HG03045 (cell line): ENCODE data around the gene GLIPR1L2.
A peak's percentile ranks its signal among the peaks of the same experiment; 100 is the strongest.
"Not testable (repeated sequence)": the region's sequence is repeated elsewhere in the genome, so short reads cannot be mapped to it uniquely, and the experiment has no call there.

Source experiments
- ATAC-seq: cut with Tn5 transposase; IDR thresholded peaks from one replicate; pipeline ENCODE4 v1.9.1; 2021; ENCODE audit warnings: mild to moderate bottlenecking, moderate library complexity; ENCODE audit not compliant: unreplicated experiment

The GLIPR1L2 gene

DNA sequence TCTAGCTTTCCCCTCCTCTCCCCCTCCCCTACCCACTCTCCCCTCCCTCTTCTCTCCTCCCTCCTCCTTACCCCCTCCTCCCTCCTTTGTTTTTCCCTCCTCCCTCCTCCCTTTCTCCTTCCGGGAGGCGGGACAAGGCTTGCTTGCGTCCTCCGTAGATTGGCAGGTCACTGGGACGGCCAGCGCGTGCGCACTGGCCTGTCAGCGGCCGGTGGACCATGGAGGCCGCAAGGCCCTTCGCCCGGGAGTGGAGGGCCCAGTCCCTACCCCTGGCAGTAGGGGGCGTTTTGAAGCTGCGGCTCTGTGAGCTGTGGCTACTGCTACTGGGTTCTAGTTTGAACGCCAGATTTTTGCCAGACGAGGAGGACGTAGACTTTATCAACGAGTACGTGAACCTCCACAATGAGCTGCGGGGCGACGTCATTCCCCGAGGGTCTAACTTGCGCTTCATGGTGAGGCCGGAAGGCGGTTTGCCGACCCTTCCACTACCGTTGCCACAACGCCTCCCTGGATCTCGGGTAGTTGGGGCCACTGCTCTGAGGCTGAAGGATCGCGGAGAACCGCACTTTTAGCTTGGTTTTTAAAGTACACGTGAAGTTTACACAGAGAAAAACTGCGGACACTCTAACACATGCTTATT lies at the start of gene GLIPR1L2:
Gene GLIPR1L2 (plus strand): TSS at position 191 of the 640 bp plus-strand sequence. CDS start 28 bp downstream, at position 219.
- ATAC-seq, result peak; percentile 99

DNA sequence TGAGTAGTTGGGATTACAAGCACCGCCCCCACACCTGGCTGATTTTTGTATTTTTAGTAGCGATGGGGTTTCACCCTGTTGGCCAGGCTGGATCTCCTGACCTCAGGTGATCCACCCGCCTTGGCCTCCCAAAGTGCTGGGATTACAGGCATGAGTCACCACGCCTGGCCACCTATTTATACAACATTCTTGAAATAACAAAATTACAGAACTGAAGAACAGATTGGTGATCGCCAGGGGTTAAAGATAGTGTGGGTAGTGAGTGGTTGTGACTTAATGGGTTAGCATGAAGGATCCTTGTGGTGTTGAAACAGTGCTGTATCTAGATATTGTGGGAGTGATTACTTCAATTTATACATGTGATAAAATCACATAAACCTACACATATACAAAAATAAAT lies 49.0 kb upstream of the GLIPR1L2 start:
- no peak for ATAC-seq

DNA sequence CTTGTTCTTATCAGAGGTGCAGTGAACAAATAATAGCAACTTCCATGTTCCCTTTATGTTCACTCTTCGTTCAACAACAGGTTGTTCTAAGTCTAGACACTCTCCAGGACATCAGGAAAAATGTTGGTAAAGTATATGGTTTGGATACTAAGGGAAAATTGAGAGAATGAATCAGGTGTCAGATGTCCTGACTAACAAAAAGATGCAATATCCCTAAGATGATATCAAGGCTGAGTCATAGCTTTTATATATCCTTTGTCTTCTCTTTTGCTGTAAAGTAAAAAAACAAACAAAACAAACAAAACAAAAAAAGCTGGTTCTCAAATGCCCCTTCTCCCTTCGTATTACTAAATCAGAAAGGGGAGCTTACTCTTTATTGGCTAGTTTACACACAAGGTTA lies 45.4 kb upstream of the GLIPR1L2 start:
- no peak for ATAC-seq

DNA sequence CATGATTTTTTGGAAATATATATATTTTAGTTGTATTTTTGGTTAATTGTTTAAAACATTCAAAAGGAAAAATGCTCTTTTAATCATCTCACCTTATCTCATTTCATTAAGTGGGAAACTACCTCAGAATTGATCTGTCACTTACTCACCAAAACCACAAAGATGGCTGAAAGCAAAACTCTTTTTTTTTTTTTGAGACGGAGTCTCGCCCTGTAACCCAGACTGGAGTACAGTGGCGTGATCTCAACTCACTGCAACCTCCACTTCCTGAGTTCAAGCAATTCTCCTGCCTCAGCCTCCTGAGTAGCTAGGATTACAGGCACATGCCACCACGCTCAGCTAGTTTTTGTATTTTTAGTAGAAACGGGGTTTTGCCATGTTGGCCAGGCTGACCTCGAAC lies 44.7 kb upstream of the GLIPR1L2 start:
- not testable (repeated sequence) for ATAC-seq

DNA sequence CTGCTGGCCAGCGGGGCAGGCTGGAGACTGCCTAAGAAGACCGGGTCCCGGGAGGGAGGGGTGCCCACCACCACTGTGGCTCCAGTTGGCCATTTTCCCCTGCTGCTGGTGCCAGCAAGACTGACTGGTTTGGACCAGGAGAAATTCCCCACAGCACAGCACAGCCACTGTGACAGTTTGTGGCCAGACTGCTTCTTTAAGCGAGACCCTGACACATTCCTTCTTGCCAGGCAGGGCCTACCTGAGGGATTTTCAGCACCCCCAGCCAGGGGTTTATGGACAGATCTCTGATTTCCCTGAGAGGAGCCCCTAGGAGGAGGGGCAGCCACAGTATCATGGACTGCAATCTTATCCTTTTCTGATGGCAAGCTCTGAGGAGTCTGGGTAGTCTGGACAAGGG lies 40.9 kb upstream of the GLIPR1L2 start:
- no peak for ATAC-seq

DNA sequence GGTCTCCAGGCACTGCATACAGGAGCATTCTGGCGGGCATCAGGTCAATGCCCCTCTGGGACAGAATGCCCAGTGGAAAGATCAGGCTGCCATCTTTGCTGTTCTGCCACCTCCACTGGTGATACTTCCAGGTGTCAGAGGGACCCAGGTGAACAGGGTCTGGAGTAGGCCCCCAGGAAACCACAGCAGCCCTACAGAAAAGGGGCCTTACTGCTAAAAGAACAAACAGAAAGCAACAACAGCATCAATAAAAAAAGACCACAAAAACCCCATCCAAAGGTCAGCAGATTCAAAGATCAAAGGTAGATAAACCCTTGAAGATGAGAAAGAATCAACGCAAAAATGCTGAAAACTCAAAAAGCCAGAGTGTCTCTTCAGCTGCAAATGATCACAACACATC lies 40.5 kb upstream of the GLIPR1L2 start:
- no peak for ATAC-seq

DNA sequence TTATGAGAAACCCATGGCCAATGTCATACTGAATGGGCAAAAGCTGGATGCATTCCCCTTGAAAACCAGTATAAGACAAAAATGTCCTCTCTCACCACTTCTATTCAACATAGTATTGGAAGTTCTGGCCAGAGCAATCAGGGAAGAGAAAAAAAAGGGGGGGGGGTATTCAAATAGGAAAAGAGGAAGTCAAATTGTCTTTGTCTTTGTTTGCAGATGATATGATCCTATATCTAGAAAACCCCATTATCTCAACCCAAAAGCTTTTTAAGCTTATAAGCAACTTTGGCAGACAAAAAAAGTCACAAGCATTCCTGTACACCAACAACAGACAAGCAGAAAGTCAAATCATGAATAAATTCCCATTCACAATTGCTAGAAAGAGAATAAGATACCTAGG lies 36.9 kb upstream of the GLIPR1L2 start:
- ATAC-seq, result no peak

DNA sequence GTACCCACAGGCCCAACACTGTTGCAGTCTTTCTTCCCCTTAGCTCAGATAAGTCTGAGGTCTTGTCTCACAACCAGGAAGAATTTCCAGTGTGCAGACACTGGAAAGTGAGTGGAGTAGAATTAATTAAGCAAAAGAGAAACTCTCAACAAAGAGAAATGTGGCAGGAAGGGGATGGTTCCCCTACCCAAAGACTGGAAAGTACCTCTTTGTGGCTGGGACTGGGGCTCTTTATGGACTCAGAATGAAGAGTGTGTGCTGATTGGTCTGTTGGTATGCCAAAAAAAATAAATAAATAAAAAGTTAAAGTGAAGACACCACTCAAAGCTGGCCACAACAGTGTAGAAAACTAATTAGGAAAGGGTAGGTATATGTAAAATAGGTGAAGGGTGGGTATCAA lies 30.0 kb upstream of the GLIPR1L2 start:
- no peak for ATAC-seq

DNA sequence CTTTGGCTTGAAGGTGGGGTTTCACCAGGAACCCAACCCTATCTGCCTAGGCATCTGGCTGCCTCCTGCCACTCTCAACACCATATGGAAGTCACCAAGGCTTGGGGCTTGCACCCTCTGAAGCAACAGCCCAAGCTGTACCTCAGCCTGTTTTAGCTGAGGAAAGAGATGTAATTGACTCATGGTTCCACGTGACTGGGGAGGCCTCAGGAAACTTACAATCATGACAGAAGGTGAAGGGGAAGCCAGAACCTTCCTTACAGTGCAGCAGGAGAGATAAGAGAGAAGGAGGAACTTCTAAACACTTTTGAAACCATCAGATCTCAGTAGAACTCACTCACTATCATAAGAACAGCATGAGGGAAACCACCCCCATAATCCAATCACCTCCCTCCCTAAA lies 29.5 kb upstream of the GLIPR1L2 start:
- ATAC-seq, result no peak

DNA sequence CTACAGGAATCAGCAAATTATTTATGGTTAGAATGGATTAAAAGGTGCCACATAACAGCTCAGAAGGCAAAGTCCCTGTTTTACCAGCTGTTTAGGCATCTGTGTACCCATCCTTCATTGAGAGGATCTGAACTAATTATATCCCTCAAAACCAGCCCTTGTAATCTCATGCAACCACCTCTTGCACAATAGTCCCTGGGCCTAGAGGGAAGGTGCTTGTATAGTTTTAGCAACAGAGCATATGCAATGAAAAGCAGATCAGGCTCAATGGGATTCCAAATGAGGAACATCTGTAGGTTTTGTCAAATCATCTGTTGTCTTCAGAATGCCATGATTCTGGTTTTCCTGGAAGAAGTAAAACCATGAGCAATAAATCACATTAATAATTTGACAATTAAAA lies 26.0 kb upstream of the GLIPR1L2 start:
- ATAC-seq, result no peak

DNA sequence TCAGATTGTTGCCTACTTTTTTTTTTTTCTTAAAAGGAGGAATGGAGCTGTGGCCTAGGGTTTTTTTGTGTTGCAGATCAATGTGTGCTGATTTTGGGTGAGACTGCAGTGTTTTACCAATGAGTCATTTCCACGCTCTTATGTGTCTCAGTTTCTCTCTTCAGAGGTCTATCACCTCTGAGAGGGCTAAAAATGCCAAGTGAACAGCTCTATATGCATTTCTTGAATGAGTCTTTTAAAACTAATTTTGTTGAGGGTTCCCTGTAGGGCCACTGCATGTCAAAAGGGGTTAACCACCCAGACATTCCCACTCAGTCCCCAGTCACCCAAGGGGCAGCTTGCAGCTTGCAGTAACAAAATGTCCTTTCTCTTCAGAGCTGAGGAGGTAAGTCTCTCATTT lies 24.3 kb upstream of the GLIPR1L2 start:
- peak; percentile 69 for ATAC-seq

DNA sequence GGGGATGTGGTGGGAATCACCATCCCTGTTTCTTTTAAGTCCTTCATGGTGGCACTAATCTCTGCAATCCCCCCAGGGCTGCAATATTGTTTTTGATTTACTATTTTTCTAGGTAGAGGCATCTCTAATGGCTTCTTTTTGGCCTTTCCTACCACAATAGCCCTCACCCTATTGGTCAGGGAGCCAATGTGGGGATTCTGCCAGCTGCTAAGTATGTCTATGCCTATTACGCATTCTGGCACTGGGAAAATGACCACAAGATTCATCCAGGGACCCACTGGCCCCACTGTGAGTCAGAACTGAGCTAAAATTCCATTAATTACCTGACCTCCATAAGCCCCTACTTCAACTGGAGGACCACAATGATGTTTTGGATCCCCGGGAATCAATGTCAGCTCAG lies 15.9 kb upstream of the GLIPR1L2 start:
- no peak for ATAC-seq

DNA sequence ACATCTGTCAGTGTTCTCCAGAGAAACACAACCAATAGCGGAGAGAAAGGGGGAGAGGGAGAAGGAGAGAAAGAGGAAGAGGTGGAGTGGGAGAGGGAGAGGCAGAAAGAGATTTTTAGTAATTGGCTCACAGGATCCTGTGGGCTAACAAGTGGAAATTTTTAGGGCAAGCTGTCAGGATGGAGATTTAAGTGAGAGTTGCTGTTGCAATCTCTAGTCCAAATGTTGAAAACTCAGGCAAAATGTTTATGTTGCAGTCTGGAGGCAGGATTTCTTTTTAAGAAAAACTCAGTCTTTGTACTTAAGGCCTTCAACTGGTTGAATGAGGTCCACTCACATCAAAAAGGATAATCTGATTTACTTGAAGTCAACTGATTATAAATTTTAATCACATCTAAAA lies 12.5 kb upstream of the GLIPR1L2 start:
- no peak for ATAC-seq

DNA sequence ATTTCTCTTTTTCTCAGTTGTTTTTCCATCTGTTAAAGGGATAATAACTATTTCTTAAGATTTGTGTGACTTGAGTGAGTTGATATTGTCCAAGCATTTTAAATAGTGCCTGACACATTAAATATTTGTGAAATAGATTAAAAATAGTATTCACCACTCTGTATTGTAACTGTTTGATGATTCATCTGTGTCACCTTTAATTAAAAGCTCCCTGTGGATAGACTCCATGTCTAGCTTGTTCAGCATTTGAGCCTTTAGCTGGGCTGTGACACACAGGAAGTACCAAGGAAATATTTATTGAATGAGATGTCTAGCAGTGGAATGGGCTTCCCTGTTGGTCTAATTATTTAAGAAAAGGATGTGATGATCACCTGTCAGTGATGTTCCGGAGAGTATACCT lies 1.8 kb upstream of the GLIPR1L2 start:
- no peak for ATAC-seq

DNA sequence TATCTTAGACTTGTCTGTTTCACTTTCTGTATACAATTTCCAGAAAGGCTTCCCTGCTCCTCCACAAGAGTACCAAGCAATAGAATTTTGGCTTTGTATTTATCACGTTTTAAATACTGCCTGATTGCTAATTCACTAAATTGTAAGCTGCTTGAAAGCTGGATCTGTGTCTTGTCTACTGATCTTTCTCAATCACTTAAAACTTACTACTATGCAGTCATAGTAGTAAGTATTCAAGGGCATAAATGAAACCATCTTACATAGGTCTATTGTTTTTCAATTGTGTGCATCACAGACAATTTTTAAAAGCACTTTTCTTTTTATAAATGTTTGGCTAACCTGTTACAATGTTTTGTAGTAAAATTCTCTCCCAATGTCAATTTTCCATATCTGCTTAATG lies 1.2 kb upstream of the GLIPR1L2 start:
- ATAC-seq, result no peak

DNA sequence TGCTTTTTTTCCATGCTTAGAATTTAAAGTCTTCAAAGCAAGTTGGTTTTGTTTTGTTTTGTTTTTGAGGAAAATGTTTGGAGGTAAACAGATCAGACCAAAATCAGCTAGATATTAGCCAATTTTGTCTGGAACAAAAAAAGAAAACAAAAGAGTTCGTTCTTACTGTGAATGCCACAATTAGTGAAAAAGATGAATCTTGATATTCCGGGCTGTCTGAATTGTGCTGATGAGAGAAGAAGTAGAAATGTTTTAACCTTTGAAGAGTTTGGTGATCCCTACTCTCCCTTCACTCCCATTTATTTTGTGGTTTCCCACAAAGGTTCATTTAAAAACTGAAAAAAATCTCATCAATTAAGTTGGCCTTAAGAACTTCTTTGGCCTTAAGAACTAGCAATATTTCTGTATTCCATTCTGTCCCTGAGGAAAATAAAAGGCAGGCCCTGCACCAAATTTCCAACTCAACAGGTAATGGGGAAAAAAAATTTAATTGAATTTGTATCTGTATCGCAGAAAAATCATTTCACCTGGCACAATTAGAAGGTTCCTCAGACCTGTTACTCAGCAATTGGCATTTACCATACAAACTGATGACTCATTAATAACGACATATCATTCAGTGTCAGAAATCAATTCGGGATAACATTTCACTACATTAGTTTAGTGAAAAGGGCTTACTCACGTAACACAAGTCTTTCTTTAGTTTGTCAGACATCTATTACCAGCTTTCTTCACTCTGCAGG lies 562 bp upstream of the GLIPR1L2 start:
- ATAC-seq, result no peak

DNA sequence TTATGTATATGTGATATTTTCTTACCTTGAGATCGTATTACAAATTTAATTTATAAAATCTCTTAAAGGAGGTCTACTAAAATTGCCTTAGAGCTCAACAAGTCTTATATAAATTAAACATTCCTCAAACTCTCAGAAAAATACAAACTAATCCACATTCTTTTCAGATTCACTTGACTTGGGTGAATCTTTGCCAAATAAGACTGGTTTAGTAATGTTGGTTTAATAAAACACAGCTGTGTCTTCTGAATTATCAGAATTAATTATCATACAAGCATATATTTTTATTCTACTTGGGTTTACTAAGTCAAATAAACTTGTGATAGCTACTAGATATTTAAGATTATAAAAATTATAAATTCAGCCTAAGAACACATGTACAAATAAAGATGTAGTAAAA lies 13.3 kb downstream of the GLIPR1L2 start:
- ATAC-seq, result no peak

DNA sequence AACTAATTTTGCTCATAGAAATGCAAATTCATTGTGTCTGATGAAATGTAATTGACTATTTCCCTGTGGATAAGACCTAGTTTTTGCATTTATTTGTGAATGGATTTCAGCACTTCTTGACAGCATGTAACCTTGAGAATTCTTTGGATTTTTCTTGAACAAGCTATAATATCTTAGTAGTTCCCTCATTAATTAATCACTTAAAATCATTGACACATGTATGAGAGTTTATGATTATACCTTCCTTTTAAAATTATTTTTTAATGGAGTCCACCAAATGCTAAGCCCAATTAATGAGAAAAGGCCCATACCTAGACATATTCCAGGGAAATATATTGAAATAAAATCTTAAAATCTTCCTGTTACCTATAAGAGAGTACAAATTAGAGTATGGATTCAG lies 16.8 kb downstream of the GLIPR1L2 start:
- ATAC-seq, result no peak

DNA sequence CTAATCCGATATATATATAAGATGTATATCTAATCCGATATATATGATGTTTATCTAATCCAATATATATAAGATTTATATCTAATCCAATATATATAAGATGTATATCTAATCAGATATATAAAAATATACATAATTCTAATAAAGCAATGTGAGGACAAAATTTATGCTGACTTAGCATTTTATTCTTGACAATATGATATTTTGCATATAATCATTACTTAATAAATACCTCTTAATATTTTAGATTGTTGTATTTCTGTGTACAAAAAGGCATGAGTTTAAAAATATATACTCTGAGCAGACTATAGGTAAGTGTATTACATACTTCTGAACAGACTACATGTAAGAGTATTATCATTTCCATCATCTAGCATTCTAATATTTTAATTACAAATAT lies 18.9 kb downstream of the GLIPR1L2 start:
- no peak for ATAC-seq

DNA sequence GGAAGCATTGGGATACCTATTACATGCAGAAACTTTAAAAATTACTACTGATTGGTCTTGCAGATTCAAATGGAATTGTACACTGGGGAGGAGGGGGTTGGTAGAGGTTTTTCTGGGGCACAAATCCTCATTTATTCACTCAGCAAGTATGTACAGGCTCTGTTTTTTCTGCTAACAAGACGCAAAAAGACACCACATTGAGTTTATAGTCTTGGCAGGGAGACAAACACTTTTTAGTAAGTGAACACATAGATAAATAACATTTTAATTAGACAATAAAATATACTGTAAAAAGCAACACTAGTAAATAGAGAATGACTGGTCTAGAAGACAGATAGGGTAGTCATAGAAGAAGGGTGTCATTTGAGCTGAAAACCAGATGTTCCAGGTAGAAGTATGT lies 23.8 kb downstream of the GLIPR1L2 start:
- ATAC-seq, result no peak

DNA sequence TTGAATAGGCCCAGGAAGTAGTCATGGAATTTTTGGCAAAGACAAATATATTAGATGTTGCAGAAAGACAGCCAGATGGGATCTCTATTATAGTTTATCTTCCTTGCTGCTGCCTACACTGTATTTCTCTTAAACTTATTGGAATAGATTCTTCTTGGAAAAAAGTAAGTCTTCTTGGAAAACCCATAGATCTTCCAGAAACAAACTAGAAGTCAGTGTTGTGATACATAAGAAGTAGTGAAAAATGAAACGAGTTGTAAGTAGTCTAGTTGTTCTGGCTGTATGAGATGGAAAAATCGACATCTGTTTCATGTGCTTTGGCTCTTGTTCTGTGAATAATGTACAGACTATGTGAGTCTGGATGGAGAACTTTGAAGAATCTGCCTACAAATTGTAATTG lies 29.0 kb downstream of the GLIPR1L2 start:
- no peak for ATAC-seq

DNA sequence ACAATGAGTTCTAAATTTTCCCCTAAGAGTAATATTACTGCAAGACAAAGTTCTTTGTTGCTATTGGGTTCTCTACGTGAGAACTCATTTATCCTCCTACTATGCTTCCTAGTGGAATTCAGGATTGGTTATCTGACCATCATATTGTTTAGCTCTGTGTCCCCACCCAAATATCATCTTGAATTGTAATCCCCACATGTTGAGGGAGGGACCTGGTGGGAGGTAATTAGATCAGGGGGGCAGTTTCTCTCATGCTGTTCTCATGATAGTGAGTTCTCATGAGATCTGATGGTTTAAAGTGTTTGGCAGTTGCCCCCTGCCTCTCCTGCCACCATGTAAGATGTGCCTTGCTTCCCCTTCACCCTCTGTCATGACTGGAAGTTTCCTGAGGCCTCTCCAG lies 36.6 kb downstream of the GLIPR1L2 start:
- ATAC-seq, result no peak

DNA sequence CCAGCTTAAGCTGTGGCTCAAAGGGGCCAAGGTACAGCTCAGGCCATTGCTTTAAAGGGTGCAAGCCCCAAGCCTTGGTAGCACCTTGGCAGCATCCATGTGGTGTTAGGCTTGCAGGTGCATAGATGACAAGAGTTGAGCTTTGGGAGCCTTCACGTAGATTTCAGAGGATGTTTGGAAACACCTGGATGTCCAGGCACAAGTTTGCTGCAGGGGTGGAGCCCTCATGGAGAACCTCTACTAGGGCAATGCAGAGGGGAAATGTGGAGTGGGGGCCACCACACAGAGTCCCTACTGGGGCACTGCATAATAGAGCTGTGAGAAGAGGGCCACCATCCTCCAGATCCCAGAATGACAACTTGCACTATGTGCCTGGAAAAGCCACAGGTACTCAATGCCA lies 37.9 kb downstream of the GLIPR1L2 start:
- no peak for ATAC-seq
